Measurements from ENCODE around the gene FCER1G.

The FCER1G gene

DNA sequence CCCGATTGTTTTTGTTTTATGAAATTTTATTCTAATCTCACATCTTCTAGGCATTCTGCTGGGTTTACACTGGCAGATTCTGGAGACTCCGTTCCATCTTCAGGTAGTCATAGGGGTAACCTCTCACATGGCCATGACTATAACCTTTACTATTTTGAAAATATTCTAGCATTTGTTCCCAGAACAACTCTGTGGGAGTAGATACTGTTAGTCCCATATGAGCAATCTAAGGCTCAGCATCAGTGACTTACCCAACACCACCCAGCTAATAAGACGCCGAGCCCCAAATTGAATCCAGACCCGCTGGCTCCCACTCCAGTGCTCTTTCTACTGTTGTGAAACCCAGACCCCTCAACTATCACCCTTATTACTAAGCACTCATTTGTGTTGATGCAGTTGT, 26.1 kb upstream of the FCER1G start:
- no peak for DNase-seq

DNA sequence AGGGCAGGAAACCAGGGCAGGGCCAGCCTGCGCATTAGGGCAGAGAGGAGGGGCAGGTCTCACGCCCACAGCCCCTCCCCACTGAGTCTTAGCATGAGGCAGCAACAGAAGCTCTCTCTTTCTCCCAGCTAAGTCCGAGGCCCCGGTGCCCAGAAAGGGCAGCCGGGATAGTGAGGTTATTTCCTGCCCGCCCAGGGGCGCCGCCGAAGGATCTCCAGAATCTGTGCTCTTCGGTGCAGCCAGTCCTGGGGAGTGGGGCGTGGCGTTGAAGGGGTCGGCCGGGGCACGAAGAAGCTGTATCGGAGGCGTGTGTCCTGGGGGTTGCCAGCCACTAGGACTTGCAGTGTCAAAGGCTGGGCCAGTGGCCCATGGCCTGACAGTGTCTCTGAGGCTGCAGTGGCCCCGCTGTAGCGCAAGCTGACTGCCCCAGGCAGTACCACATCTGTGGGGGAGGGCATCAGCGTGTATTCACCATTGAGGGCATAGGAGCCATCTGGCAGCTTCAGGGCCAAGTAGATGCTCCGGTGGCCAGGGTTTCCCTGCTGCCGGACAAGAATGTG, 24.1 kb upstream of the FCER1G start:
- DNase-seq: no peak

DNA sequence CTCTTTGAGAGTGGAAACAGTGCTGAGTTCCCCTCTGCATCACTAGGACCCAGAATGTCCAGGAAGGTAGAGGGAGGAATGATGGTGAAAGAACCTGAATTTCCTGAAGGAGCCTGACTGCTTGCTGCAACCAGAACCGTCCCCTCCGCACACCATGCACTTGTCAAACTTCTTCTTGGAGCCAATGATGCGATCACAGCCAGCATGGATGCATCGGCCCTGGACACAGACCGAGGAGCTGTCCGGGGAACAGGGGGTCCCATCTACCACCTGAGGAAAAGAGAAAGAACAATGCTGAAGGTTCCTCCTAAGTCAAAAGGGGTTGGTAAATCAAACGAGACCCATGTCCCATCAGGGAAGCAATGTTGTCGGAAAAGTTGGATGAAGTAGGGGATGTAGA, 23.1 kb upstream of the FCER1G start:
- no peak for DNase-seq

DNA sequence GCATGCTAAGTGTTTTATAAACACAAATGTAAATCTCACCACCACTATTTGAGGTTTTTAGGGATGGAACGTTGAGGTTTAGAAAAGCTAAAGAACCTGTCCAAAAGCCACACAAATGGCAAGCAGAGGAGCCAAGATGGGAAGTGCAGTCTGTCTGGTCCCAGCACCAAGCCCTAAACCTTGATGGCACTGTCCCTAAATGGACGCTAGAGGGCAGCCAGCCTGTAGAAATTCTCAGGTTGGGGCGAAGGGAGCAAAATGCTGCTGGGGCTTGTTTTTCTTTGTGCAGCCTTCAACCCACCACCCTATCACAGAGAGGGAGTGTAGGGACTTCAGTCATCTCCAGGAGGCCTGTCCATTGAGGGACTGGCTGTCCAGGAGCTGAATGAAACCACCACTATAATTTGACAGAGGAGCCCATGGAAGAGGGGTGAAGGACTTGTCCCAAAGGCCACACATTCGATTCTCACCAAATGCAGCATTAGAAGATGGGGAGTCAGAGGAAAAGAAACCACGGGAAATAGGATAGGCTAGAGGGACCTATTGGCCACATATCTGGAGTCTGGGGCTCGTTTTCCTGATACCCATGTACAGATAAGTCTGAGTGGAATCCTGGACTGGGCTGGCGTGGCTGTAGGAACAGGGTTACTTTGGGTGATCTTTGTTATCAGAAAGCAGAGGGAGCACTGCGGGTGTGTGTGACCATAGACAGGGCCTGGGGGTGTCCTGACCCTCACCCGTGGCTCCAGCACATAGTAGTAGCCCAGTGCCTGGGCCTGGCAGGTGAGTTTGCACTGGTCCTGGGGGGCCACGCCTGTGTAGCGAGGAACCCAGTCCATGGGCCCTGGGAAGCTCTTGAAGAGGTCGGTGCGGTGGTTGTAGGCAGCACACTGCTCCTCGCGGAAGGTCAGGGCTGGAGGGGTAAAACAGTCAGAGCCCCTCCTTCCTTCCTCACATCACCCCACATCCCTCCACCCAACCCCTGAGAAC, 22.3 kb upstream of the FCER1G start:
- peak; percentile 48 for DNase-seq

DNA sequence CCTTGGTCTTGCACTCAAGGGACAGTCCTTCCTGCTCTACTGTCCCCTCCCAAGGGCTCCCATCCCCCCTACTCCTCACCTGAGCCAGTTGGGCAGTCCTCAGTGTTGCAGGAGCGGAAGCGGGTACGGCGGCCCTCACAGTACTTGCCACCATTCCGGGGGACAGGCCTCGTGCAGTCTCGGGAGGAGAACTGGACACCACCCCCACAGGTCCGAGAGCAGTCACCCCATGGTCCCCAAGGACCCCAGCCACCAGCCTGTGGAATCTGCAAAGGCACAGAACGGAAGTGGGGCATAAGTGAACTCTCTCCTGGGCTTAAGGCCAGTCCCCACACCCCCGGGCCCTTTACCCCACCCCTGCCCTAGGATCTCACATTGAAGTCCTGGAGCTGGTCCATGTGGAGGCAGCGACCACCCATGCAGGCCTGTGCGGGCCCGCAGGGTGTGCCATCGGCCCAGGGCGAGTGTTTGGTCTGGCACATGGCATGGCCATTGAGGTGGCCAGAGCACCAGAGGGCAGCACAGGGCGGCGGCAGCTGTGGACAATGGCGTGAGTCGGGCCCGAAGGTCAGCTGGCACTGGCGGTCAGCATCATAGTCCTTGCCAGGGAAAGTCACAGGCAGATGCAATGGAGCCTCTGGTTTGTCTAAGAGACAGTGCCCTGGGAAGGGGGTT, 21.4 kb upstream of the FCER1G start:
- no peak for DNase-seq

DNA sequence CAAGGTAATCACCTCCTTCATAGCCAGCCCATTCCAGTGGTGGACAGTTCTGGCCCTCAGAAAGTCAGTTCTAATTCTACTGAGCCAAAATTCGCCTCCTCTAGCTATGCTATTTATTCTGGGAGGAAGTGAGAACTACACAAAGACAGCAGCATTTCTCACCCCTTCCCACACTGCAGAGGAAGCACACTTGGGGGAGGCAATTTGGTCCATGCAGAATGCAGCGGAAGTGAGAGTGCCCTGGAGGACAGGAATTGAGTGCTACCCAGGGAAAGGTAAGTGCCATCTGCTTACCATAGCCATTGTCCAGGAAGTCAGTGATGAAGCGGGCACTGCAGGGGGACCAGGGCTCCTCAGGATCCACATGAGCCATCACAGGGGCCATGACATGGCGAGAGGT, 19.9 kb upstream of the FCER1G start:
- no peak for DNase-seq

DNA sequence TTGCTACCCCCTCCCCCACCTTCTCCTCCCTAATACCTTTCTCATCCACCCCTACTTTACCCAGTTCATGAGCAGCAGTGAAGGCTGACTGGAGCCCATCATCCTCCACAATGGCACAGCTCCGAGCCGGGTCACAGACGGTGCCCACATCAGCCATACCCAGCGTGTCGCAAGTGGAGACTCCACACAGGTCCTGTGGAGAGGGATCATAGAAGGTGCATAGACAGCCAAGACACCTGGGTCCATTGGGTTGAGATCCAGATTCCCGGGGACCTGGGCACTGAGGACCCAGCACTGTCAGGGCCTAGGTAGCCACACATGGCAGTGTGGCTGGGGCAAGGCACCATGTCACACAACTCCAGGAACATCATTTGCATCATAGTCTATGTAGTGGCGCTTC, 19.0 kb upstream of the FCER1G start:
- DNase-seq: no peak

DNA sequence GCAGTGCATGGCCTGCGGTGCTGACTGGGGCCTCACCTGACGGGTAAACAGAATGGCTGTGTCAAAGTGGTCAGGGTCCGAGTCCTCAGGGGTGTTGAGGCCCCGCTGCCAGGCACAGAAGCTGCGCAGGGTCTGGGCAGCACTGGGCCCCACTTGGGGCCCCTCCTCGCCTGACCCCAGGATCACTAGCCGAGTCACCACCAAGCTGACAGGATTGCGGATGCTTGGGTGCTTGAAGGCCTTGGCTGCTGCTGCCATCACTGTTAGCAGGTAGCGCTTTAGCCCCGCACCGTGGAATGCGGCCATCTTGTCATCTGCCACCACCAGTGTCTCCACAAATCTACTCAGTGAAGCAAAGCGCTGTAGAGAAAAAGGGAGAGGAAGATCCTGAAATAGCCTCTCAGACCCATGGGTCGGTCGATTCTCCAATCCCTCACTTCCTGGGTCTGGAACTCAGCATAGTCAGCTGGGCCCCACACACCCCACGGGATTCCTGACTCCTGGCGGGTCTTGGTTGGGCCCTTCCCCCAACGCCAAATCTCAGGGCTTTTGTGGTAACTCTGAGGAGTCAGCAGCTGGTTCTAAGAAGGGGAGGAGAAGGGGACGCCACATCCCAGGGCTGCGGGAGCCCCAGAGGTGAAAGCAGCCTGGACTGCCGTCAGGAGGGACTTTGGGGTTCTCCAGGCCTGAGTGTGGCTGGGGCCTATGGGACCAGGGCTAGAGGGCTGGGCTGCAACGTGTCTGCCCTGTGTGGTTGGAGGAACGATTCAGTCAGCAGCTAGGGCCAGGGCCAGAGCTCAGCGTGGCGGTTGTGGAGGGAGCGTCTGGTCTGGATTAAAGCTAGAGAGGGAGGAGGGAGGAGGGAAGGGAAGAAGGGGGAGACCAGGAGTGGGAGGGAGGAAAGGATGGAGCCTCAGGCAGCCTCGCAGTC, 18.3 kb upstream of the FCER1G start:
- DNase-seq: no peak

DNA sequence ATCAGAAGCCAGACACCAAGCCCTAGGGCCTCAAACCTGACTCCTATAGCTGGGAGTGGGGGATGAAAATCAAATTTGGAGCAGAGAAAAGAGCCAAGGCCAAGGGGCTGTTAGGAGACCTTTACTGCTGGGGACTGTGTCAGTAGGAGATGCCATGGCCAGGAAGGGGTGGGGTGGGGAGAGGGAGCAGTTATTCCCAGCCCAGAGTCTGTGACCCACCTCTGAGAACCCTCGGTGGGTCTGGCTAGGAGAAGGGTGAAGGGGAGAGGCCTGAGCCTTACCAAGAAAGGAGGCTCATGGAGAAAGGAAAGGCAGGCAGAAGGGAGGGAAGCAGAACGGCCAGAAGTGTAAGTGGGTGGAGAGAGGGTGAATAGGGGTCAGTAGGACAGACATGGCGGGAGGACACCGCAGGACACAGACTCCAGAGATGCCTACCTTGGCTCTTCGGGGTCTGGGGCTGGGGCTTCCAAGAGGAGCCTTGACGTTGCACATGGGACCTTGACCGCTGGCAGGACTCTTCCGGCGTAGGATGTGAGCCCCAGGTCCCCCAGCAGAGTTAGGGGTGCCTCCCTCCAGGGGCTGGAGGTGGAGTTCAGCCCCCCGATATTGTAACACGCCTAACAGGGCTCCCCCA, 17.4 kb upstream of the FCER1G start:
- no peak for DNase-seq

DNA sequence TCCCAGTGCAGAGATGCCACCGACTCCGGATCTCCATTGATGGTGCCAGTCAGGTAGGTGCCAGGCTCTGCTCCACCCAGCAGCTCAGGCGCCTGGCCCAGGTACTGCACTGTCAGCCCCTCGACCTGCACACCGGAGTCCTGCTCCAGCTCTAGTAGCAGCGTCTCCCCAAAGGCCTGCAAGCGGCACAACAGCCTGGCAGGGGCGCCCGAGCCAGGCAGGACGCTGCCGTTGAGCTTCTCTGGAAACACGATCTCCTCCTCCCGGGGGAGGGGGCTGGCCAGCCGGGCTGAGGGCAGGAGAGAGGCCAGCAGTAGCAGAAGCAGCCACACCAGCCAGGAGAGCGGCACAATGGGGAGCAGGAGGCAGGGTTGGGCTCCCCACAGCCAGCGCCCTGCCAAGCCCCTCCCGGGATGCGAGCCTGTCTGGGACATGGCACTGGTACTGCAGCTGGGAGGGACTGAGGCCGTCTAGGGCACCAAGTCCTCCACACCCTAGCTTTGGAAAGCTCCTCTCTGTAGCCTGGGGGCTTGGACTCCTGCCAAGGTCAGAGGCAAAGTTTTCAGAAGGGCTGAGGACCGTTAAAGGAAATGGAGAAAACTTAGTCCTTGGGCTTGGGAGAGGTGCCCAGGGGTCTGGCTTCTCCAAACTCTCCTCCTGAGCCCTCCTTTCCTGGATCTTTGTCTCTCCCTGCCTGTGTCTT, 16.8 kb upstream of the FCER1G start:
- no peak for DNase-seq

DNA sequence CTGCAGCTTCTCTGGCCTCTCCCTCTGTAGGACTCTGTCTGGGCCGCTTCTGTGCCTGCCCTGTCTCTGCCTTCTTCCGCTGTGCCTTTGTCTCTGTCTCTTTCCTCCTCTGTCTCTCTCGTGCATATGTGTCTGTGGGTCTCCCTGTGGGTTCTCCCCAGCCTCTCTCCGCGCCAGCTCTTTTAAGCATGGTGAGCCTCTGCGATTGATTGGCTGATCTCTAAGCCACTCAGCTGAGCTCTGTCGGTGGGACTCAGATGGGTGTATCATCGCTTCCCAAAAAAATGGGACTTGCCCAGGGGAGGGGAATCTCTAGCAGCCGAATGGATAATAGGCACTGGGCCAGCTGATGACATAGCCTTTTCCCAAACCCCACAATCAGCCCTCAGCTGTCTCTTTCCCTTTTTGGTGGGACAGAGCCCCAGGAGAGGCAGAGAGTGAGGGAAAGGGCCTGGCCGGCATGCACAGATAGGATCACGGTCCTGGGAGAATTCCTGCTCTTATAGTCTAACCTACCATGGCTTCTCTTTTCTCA, 16.1 kb upstream of the FCER1G start, which contains the start of gene ADAMTS4:
TSS of gene ADAMTS4 (minus strand) at position 158 of the 535 bp plus-strand sequence. CDS start 427 bp downstream, outside the sequence.
- no peak for DNase-seq

DNA sequence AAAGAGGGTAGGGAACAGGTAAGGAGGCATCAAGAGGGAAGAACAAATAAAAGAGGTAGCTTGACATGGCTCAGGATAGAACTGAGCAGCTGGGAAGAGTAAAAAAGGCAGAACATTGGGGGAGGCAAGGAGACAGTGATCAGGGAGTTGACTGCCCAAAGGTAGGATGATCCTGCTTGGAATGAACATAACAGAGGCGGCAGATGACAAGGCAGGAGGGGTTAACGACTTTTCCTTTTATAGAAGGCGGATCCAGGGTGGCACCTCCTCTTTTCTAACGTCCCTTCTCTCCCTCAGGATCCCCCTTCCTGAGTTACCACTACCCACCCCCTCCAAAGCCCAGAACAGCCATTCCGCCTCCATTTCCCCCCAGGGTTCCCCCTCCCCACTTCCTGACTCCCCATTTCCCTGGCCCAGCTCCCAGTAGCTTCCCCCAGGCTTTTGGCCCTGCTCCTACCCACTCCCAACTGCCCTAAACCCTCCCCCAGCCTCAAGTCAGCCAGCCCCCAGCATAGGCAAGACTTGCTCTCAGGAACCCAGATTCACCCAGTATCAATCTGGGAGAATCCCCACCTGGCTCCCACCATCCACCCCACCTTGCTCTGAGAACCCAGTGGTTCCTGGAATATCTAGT, 15.5 kb upstream of the FCER1G start:
- DNase-seq: no peak

DNA sequence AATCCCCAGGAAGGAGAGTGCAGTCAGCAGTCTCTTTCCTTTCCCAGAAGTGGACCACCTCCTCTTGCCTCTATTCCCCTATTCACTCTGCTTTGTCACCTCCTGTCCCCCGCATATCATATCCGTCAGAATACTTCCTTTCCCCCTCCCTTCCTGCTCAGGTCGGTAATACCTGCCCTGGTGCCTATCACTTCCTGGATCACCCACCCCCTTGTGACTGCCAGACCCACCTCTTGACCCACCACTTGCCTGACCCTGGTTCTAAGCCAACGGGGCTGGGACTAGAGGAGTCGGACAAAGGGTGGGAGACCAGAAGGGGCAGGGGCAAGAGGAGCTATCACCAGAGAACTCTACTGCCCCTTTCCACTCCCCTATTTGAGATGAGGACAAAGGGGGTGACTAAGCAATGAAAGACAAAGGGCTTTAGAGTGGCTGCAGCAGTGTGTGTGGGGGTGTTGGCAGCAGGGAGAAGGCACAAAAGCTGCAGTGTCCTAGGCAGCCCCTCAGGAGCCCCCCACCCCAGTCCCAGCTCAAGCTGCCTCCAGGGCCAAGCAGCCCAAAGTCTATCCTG, 14.6 kb upstream of the FCER1G start:
- DNase-seq: no peak

DNA sequence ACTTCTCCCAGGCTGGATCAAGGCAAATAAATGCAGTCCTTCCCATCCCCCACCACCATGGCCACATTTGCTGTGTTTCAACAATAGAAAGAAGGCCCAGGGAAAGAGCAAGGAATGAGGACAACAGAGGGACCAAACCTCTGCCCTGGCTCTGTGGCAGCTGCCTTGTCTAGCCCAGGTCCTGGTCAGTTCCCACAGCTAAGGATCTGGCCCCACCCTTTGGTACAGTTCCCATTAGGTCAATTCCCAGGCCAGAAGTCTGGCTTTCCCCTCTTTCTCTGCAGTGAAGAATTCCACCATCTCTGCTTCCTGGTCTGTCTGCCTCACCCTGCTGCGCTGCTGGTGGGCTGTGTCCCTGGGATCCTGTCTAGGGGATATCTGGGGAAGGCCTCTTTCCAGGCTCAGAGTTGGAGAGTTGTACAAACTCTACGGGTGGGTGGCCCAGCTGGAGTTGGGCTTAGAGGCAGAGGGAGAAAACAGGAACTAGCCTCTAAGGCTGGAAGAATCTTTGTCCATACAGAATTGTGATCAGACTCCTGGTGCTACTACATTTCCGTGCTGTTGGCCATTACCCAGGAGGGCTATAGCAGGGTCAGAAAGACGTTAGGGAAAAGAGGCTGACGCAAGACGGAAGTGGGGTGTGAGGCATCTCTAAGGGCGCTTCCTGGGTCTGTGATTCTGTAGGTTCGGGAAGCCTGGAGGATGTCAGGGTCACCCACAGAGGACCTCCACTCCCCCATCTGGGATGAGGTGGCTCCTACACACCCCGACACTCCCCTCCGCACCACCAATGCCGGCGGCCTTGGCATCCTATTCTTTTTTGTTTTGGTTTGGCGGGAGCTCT, 13.9 kb upstream of the FCER1G start:
- DNase-seq: no peak

DNA sequence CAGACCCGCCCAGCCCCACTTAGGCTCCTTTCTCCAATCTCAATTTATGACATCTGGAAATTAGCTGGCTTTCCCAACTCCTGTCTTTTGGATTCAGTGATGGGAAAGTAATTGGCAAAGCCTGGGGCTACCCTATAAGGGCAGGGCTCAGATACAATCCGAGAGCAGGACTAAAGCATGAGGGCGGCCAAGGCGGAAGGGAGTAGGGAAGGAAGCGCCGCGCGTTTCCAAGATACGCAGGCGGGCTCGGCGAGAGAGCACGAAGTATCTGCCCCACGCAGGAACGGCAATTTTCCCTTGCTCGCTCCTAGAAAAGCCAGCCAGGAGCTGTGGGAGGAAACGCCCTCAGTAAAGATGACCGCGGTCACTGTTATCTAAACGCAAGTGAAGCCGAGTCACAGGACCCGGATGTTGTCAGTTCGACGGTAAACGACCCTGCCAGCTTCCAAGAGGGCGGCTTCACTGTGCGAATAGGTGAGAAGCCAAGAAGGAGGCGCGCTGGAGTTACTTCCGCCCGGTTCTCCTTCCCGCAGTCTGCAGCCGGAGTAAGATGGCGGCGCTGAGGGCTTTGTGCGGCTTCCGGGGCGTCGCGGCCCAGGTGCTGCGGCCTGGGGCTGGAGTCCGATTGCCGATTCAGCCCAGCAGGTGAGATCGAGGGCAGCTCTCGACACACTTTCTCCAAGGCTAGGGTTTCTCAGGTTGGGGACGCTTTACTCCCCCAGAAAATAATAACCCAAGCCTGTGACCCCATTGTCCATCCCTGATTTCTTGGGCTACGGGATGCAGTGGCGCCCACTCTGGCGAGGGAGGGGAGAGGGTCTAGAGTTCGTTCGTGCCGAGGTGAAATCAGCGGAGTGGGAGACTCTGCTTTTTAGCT, 13.0 kb upstream of the FCER1G start, which contains the start of gene NDUFS2:
TSS of gene NDUFS2 (plus strand) at position 532 of the 877 bp plus-strand sequence. CDS start at position 551, 19 bp downstream.
- peak; percentile 99 for DNase-seq

DNA sequence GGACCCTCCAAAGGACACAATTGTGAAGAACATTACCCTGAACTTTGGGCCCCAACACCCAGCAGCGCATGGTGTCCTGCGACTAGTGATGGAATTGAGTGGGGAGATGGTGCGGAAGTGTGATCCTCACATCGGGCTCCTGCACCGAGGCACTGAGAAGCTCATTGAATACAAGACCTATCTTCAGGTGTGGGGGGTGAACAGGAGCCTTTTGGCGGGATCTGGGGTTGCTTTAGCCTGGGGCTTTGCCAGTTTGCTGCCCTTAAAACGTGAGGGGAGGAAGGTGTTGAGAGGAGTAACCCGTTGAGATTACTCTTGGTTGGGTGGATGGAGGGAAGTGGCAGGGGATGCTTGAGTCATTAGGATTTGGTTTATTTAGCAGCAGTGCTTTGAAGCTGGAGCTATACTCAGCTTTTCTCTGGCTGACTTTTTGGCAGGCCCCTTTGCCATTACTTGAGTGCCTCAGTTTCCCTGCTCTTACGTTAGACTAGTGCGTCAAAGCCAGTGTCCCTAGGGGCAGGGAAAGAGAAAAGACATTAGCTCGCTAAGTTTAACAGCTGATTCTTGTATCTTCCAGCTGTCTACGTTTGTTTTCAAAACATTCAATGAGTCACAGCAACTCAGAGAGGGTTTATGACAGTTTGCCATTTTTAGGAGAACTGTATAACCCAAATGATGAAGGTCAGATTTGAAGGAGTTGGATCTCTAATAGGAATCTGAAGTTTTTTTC, 8.5 kb upstream of the FCER1G start:
- no peak for DNase-seq

DNA sequence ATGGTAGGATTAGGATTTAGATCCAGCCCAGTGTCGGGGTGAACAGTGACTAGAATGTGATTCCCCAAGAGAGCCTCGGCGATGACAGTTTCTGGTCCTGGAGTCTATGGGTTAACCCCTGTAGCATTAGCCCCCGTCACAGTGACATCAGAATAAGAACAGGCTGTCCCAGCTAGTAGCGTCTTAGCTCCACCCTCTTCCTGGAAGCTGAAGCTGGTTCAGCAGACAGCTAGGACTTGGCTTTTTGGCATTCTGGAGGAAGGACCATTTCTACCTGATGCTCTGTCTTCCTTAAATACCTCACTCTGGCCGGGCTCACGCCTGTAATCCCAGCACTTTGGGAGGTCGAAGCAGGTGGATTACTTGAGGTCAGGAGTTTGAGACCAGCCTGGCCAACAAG, 7.9 kb upstream of the FCER1G start:
- DNase-seq: no peak
